Mesodermal cell (in vitro differentiated cells): ENCODE data around the gene OTUB1.

ENCODE experiments used
- H3K27ac ChIP-seq: 2 replicates; pipeline ENCODE4 v1.7.0; 2013; ENCODE audit warnings: mild to moderate bottlenecking, low read depth, low read length, moderate library complexity; ENCODE audit not compliant: severe bottlenecking
- H3K36me3 ChIP-seq: 2 replicates; pipeline ENCODE4 v1.7.1; 2013; ENCODE audit warnings: mild to moderate bottlenecking, low read length, moderate library complexity; ENCODE audit not compliant: control insufficient read depth, insufficient read depth
- H3K4me1 ChIP-seq: one replicate; pipeline ENCODE4 v1.7.1; 2013; ENCODE audit warnings: mild to moderate bottlenecking, low read length; ENCODE audit not compliant: insufficient read depth, control insufficient read depth, poor library complexity, severe bottlenecking
- H3K4me3 ChIP-seq: 2 replicates; pipeline ENCODE4 v1.7.0; 2013; ENCODE audit warnings: low read length, control low read depth, mild to moderate bottlenecking; ENCODE audit not compliant: insufficient read depth, poor library complexity, severe bottlenecking; ENCODE audit errors: extremely low read depth
- H3K9me3 ChIP-seq: 2 replicates; pipeline ENCODE4 v1.7.1; 2013; ENCODE audit warnings: mild to moderate bottlenecking, low read length, moderate library complexity; ENCODE audit not compliant: control insufficient read depth
- WGBS, 2 experiments: methylation state at CpG; one replicate each; pipeline ENCODE4 v1.1.5; 2013; ENCODE audit warnings: missing lambda C conversion rate in 2 of 2; ENCODE audit not compliant: insufficient coverage in 2 of 2; 5-methylcytosine and 5-hydroxymethylcytosine counted together

Gene OTUB1

DNA sequence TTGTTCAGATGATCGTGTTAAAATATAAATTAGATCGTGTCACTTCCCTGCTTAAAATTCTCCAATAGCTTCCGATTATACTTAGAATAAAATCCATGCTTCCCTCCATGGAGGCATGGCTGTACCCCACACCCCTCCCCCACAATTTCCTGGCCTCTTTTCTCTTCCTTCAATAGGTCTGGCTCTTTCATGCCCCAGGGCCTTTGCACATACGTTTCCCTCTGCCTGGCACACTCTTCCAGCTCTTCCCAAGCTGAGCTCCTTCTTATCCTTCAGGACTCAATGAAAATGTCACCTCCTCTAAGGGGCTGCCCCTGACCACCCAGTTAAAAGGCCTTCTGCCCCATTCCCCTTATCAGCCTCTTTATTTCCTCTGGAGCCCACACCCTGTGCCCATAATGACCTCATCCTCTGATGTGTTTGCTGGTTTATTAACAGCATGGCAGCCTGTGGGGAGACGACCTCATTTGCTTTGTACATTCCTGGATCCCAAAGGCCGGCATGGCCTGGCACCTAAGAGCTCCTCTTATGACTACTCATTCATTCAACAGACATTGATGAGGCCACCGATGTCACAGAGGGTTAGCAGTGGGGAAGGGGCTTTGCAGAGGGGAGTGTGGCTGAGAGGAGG lies 40.5 kb downstream of the OTUB1 start:
- Histone ChIP-seq H3K4me3 (no peak overlapping the region), H3K4me1 (peaks cover 51% of the 10 kb centered on the region), H3K27ac (no peak overlapping the region), H3K36me3 (no peaks in the 10 kb centered on the region), H3K9me3 (no peaks in the 10 kb centered on the region)
- WGBS, 2 experiments, result 81 to 93% methylated on average over 3 of the region's 7 CpGs

DNA sequence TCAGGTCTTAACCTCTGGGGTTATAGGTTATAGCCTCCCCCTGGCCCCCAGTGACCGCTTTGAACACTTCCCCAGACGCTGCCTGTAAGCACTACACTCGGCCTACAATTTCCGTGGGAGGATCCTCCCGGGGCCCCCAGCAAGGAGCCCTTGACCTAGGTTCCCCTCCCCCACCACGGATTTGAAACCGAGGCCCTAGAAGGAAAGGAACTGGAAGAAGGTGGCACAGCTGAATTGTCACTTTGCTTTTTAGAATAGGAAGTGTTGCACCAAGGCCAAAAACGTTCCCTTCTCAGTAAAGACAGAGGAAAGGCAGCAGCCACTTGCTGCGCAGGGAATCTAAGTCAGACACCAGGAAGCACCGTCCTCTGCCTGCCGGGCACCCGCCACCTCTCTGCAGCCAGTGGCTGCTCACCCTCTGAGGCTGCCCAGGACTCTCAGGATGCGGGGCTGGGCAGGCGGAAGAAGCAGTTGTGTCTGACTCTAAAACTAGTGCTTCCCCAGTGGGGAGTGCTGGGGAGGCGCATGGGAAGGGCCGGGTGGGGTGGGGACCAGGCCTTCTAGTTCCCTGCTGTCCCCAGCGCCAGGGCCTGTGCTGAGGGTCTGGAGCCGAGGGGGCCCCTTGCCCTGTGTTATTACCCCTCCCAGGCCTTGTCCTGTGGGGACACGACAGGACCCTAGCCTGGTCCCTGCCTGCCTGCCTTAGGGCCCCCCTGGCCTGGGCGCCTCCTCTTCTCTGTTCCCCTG lies 41.6 kb downstream of the OTUB1 start:
- H3K27ac ChIP-seq, result peak overlapping the region; percentile 69
- 56 to 60% methylated on average over 10 to 17 of the region's 20 CpGs for WGBS, 2 experiments
- no peak overlapping the region for H3K4me3 ChIP-seq
- H3K4me1 ChIP-seq, result peaks cover 47% of the 10 kb centered on the region
- no peaks in the 10 kb centered on the region for H3K36me3 ChIP-seq
- no peaks in the 10 kb centered on the region for H3K9me3 ChIP-seq

DNA sequence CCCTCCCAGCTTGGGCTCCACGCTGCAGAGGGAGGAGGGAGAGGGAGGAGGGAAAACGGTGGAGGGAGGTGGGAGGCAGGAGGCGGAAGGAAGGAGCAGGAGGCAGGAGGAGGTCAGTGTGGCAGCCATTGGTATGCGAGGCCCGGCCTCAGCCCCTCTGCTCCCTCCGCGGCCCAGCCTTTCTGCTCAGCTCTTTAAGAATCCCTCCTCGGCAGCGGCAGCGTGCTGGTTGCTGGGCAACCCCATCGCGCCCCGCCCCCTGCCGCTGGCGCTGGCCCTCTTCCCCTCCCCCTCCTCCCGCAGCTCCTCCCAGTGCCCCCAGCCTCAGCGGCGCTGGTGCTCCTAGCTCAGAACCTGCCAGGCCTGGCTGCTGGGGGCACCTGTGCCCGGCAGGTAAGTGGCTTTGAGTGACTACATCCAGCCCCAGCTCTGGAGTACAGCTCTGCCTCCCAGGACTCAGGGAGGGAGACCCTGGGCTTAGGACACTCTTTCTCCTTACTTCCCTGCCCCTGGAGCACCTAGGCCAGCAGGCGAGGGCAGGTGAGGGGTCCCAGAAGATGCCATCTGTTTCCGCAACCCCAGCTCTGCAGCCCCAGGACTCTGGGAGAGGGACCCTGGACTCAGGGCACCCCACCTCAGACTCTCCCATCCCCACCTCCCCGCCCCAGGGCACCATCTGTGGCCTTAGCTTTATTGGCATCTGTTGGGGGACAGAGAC lies 42.3 kb downstream of the OTUB1 start:
- Histone ChIP-seq H3K4me3 (no peak overlapping the region), H3K9me3 (no peaks in the 10 kb centered on the region), H3K36me3 (no peaks in the 10 kb centered on the region), H3K27ac (peak overlapping the region; percentile 69), H3K4me1 (peaks cover 44% of the 10 kb centered on the region)
- WGBS, 2 experiments, result 15 to 20% methylated on average over 9 to 13 of the region's 22 CpGs

- Histone ChIP-seq H3K36me3 (no peaks in the 10 kb centered on the region), H3K4me3 (no peak overlapping the region), H3K9me3 (no peaks in the 10 kb centered on the region), H3K27ac (no peak overlapping the region), H3K4me1 (peaks cover 36% of the 10 kb centered on the region)
- 46 to 56% methylated on average over 4 to 7 of the region's 8 CpGs for WGBS, 2 experiments
Measured at GRCh38 chr11:64029773-64030172, 43.5 kb downstream of the OTUB1 start.

GRCh38 chr11:64031001-64031400 lies 44.8 kb downstream of the OTUB1 start:
- Histone ChIP-seq H3K4me1 (peaks cover 31% of the 10 kb centered on the region), H3K4me3 (no peak overlapping the region), H3K36me3 (no peaks in the 10 kb centered on the region), H3K9me3 (no peaks in the 10 kb centered on the region), H3K27ac (no peak overlapping the region)
- 87 to 100% methylated on average over 2 to 3 of the region's 3 CpGs for WGBS, 2 experiments

DNA sequence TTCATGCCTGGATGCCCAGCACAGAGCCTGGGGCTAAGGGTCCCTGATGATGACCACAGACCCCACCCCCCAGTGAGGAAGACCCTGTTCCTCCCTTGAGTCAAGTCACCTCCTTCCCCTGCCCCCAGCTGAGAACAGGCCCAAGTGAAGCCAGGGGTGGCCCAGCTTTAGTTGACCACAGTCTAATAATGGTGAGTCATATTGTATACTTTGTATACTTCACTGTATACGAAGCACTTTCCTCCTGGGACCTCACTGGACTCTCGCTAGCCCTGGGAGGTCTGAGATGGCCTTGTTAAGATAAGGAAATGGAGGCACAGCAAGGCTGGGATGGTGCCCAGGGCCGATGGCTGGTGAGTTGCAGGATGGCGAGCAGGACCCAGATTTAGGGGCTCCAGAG lies 45.8 kb downstream of the OTUB1 start:
- 83 to 96% methylated on average over 2 to 3 of the region's 4 CpGs for WGBS, 2 experiments
- no peak overlapping the region for H3K4me3 ChIP-seq
- H3K4me1 ChIP-seq, result peaks cover 31% of the 10 kb centered on the region
- no peaks in the 10 kb centered on the region for H3K9me3 ChIP-seq
- no peaks in the 10 kb centered on the region for H3K36me3 ChIP-seq
- no peak overlapping the region for H3K27ac ChIP-seq

GRCh38 chr11:64034411-64034811 lies 48.2 kb downstream of the OTUB1 start:
- Histone ChIP-seq H3K4me1 (peaks cover 9% of the 10 kb centered on the region), H3K27ac (no peak overlapping the region), H3K9me3 (no peaks in the 10 kb centered on the region), H3K4me3 (no peak overlapping the region), H3K36me3 (no peaks in the 10 kb centered on the region)
- WGBS, 2 experiments, result 58 to 65% methylated on average over 6 to 9 of the region's 9 CpGs

GRCh38 chr11:64035081-64035524 lies 48.9 kb downstream of the OTUB1 start:
- no peak overlapping the region for H3K27ac ChIP-seq
- H3K36me3 ChIP-seq, result no peaks in the 10 kb centered on the region
- H3K9me3 ChIP-seq, result no peaks in the 10 kb centered on the region
- WGBS, 2 experiments, result 55 to 70% methylated on average over 8 to 10 of the region's 17 CpGs
- H3K4me3 ChIP-seq, result peak overlapping the region; percentile 8
- peaks cover 3% of the 10 kb centered on the region for H3K4me1 ChIP-seq

DNA sequence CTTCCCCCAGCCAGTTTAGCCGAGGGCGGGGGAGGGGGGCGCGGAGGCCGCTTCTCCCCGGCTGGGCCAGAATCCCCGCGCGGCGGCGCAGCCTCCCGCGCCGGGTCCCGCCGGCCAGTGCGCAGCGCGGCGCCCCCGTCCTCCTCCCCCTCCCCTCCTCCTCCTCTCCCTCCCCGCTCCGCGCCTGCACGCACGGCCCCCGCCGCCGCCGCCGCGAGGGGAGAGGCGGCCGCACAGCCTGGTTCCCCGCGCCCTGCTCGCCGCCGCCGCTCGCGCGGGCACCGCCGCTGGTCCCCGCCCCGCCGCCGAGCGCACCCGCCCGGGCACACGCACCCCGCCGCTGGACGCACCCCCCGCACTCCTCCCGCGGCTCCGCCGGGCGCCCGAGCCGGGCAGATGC lies 49.3 kb downstream of the OTUB1 start, which contains the start of gene FLRT1:
Gene FLRT1 (plus strand): TSS at position 356 of the 400 bp plus-strand sequence. CDS start 80,337 bp downstream, outside the sequence.
- Histone ChIP-seq H3K36me3 (no peaks in the 10 kb centered on the region), H3K4me1 (peaks cover 3% of the 10 kb centered on the region), H3K27ac (no peak within 1 kb of the TSS), H3K9me3 (no peaks in the 10 kb centered on the region), H3K4me3 (peak within 1 kb of the TSS; percentile 37)
- 0% methylated on average over 3 to 25 of the region's 64 CpGs for WGBS, 2 experiments

- H3K36me3 ChIP-seq, result no peaks in the 10 kb centered on the region
- WGBS, 2 experiments, result 1 to 2% methylated on average over 45 to 54 of the region's 85 CpGs
- H3K9me3 ChIP-seq, result no peaks in the 10 kb centered on the region
- no peak overlapping the region for H3K27ac ChIP-seq
- H3K4me1 ChIP-seq, result peaks cover 3% of the 10 kb centered on the region
- peak overlapping the region; percentile 37 for H3K4me3 ChIP-seq
Measured at GRCh38 chr11:64036087-64037026, 50.1 kb downstream of the OTUB1 start.
